Caco-2 (cell line): ENCODE results near the gene MELTF. TPM values are rescaled to one million over a fixed set of nuclear protein-coding genes. Genes with fewer than 3 reads are reported as not detected.

ENCODE experiments used
- BruUV-seq: library from RNA; stranded (reverse); fragments of 400-500 nt; replicated peaks from 2 replicates; lab custom pipeline; 2021; lab: Mats Ljungman, UMichigan
- CTCF ChIA-PET: fragments of 300-600 bp; sonication (Branson Sonifier 250); formaldehyde crosslinking; loops from one replicate; lab custom pipeline; 2022; ENCODE audit warnings: antibody characterized with exemption; lab: Charles Lee
- POLR2A ChIA-PET: fragments of 300-600 bp; sonication (Branson Sonifier 250); formaldehyde crosslinking; loops from one replicate; lab custom pipeline; 2022; ENCODE audit warnings: antibody characterized with exemption; lab: Charles Lee
- DNase-seq, 2 experiments: peaks; one replicate each; pipeline versions ENCODE4 v3.0.0 to v3.0.0-alpha.2; 2020 to 2022
- H3K27me3 ChIP-seq: replicated peaks from 2 replicates; pipeline ENCODE4 v1.6.0; 2011; ENCODE audit warnings: low read length; ENCODE audit not compliant: control insufficient read depth, insufficient read depth
- H3K36me3 ChIP-seq: 2 replicates; pipeline ENCODE4 v1.5.1; 2011; ENCODE audit warnings: low read length; ENCODE audit not compliant: control insufficient read depth, insufficient read depth
- H3K4me1 ChIP-seq: fragments of 250-450 bp; sonication (Bioruptor Pico); 2 replicates; pipeline ENCODE4 v1.5.1; 2020; ENCODE audit warnings: mild to moderate bottlenecking
- H3K4me3 ChIP-seq: 2 replicates; pipeline ENCODE4 v1.5.1; 2011; ENCODE audit warnings: low read depth, mild to moderate bottlenecking, control low read depth, low read length
- H3K9me3 ChIP-seq: fragments of 250-450 bp; sonication (Bioruptor Pico); 2 replicates; pipeline ENCODE4 v1.5.1; 2020; ENCODE audit warnings: mild to moderate bottlenecking, moderate library complexity
- H3K27ac Mint-ChIP-seq: one replicate; pipeline ENCODE4 v1.8.0; 2022; ENCODE audit warnings: mixed read lengths; ENCODE audit not compliant: unreplicated experiment
- H3K27me3 Mint-ChIP-seq: one replicate; pipeline ENCODE4 v1.8.0; 2022; ENCODE audit warnings: mixed read lengths; ENCODE audit not compliant: insufficient read depth, unreplicated experiment
- H3K36me3 Mint-ChIP-seq: one replicate; pipeline ENCODE4 v1.8.0; 2022; ENCODE audit warnings: mild to moderate bottlenecking, mixed read lengths; ENCODE audit not compliant: insufficient read depth, unreplicated experiment
- H3K4me1 Mint-ChIP-seq: one replicate; pipeline ENCODE4 v1.8.0; 2022; ENCODE audit warnings: low read depth, mixed read lengths; ENCODE audit not compliant: unreplicated experiment
- H3K4me3 Mint-ChIP-seq: one replicate; pipeline ENCODE4 v1.8.0; 2022; ENCODE audit warnings: mild to moderate bottlenecking, moderate library complexity, mixed read lengths; ENCODE audit not compliant: unreplicated experiment
- H3K9me3 Mint-ChIP-seq: one replicate; pipeline ENCODE4 v1.8.0; 2022; ENCODE audit warnings: mixed read lengths; ENCODE audit not compliant: unreplicated experiment
- intact Hi-C: fragments of 100-400 bp; cut with micrococcal nuclease; formaldehyde crosslinking; loops from one replicate; pipeline ENCODE4 v1.10.0; 2022; ENCODE audit not compliant: unreplicated experiment
- total RNA-seq: library from RNA; stranded (reverse); gene quantifications from 2 replicates; pipeline ENCODE4 v1.2.3, GENCODE V29; 2022
- TF ChIP-seq, protein P1 (sequence below), 2 experiments: fragments of 200-600 bp in 1 of 2; IDR thresholded peaks; 1 replicate in 1 of 2; 2 replicates in 1 of 2; pipeline versions ENCODE4 v1.5.1 to v1.8.0; 2011 to 2022; ENCODE audit warnings: antibody characterized with exemption in 1 of 2, control low read depth in 1 of 2, inconsistent platforms in 1 of 2, low read depth in 1 of 2, low read length in 1 of 2, mild to moderate bottlenecking in 1 of 2, moderate library complexity in 1 of 2; ENCODE audit not compliant: insufficient read depth in 1 of 2, severe bottlenecking in 1 of 2, unreplicated experiment in 1 of 2

The MELTF gene
- total RNA-seq, 1 experiment from 2014 or later: 29.3 TPM

DNA sequence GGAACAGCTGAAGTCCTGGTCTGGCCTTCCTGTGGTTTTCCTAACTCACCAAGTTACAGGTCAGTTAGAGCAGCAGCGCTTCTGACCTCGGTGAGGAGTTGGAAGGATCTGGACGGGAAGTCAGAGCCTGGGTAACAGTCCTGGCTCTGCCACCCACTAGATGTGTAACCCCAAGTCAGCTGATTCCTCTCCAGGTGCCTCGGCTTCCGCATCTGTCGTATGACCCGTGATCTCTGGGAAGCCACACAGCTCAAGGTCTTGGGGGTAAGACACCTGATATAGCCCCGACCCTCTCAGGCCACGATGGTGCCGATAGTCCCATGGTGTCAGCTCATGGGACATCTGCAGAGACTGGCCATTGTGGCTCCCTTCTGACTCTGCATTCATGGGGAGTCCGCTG, 52.7 kb downstream of the MELTF start:
- Mint-ChIP-seq H3K4me1 (no peaks in the 10 kb centered on the region), H3K4me3 (no peak overlapping the region), H3K27me3 (no peaks in the 10 kb centered on the region), H3K9me3 (no peaks in the 10 kb centered on the region), H3K27ac (no peak overlapping the region), H3K36me3 (no peaks in the 10 kb centered on the region)
- no peak for DNase-seq
- no peaks in the 10 kb centered on the region for H3K36me3 ChIP-seq
- TF ChIP-seq, protein P1, sequence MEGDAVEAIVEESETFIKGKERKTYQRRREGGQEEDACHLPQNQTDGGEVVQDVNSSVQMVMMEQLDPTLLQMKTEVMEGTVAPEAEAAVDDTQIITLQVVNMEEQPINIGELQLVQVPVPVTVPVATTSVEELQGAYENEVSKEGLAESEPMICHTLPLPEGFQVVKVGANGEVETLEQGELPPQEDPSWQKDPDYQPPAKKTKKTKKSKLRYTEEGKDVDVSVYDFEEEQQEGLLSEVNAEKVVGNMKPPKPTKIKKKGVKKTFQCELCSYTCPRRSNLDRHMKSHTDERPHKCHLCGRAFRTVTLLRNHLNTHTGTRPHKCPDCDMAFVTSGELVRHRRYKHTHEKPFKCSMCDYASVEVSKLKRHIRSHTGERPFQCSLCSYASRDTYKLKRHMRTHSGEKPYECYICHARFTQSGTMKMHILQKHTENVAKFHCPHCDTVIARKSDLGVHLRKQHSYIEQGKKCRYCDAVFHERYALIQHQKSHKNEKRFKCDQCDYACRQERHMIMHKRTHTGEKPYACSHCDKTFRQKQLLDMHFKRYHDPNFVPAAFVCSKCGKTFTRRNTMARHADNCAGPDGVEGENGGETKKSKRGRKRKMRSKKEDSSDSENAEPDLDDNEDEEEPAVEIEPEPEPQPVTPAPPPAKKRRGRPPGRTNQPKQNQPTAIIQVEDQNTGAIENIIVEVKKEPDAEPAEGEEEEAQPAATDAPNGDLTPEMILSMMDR (IDR thresholded peaks at IDR 0.05; ENCODE audit: insufficient read depth in 1 of 2, low read depth in 1 of 2, low read length in 1 of 2, severe bottlenecking in 1 of 2, unreplicated experiment in 1 of 2): no peak
- H3K9me3 ChIP-seq: 0 out of 2 replicates have a peak, but pooled peaks cover 7% of the 10 kb centered on the region
- H3K27me3 ChIP-seq: no peaks in the 10 kb centered on the region
- no peak overlapping the region for H3K4me3 ChIP-seq
- ChIA-PET CTCF (no interaction called here), POLR2A (no interaction called here)
- no TSS peak for BruUV-seq
- peaks cover 5% of the 10 kb centered on the region; the same call in 1 of the 2 replicates for H3K4me1 ChIP-seq
- intact Hi-C loops: no loop called here

DNA sequence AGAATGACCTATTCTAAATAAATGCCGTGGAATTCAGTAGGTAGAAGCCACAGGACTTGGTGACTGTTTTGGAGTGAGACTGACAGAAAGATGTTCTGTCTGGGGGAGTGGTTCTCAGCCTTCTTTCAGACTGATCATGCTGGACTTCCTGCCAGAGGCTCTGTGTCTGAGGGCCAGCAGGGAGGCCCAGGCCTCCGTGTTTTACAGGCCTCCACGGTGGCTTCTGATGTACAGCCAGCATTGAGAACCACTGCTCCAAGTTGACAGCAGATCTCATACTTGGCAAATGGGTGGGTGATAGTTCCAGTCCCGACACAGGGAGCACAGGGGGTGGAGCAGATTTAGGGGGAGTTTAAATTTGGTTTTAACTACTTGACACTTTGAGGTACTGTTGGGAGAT, 54.3 kb downstream of the MELTF start:
- Histone ChIP-seq H3K27me3 (no peaks in the 10 kb centered on the region), H3K36me3 (no peaks in the 10 kb centered on the region), H3K4me1 (peaks cover 12% of the 10 kb centered on the region; the same call in 1 of the 2 replicates), H3K9me3 (peaks cover 3% of the 10 kb centered on the region; the same call in 1 of the 2 replicates), H3K4me3 (no peak overlapping the region)
- TF ChIP-seq, protein P1 (IDR thresholded peaks at IDR 0.05; ENCODE audit: insufficient read depth in 1 of 2, low read depth in 1 of 2, low read length in 1 of 2, severe bottlenecking in 1 of 2, unreplicated experiment in 1 of 2): no peak
- Mint-ChIP-seq H3K4me1 (peaks cover 8% of the 10 kb centered on the region), H3K9me3 (no peaks in the 10 kb centered on the region), H3K27me3 (no peaks in the 10 kb centered on the region), H3K36me3 (peaks cover 6% of the 10 kb centered on the region), H3K27ac (no peak overlapping the region), H3K4me3 (no peak overlapping the region)
- ChIA-PET POLR2A (no interaction called here), CTCF (interaction anchor here (0.6 kb wide), 1 partner anchor 26 kb away, joined by 9 read pairs; no protein-coding TSS in a partner anchor)
- intact Hi-C loops: no loop called here
- no TSS peak for BruUV-seq
- no peak for DNase-seq

DNA sequence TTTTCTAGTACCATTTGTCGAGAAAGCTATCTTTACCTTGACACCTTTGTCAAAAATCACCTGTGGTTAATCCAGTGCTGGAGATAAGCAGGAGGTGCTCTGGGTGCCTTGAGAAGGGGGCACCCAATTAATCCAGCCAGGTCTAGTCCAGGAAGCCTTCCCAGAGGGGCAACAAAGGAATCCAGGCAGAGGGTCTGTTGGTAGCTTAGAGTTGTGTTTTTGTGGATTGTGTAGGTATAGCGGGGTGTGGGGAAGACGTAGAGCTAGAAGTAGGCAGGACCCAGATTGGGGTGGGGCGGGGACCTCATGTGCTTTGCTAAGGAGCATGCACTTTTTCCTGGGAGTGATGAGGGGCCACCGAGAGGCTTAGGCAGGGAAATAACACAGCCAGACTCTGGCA, 55.0 kb downstream of the MELTF start:
- TF ChIP-seq, protein P1 (IDR thresholded peaks at IDR 0.05; ENCODE audit: insufficient read depth in 1 of 2, low read depth in 1 of 2, low read length in 1 of 2, severe bottlenecking in 1 of 2, unreplicated experiment in 1 of 2): no peak
- Histone ChIP-seq H3K4me1 (peaks cover 13% of the 10 kb centered on the region; the same call in 1 of the 2 replicates), H3K36me3 (no peaks in the 10 kb centered on the region), H3K27me3 (no peaks in the 10 kb centered on the region), H3K9me3 (peaks cover 3% of the 10 kb centered on the region; the same call in 1 of the 2 replicates), H3K4me3 (no peak overlapping the region)
- intact Hi-C loops: no loop called here
- H3K27me3 Mint-ChIP-seq: no peaks in the 10 kb centered on the region
- no peak for DNase-seq
- BruUV-seq: no TSS peak
- no peak overlapping the region for H3K27ac Mint-ChIP-seq
- H3K9me3 Mint-ChIP-seq: no peaks in the 10 kb centered on the region
- H3K36me3 Mint-ChIP-seq: peaks cover 6% of the 10 kb centered on the region
- peaks cover 11% of the 10 kb centered on the region for H3K4me1 Mint-ChIP-seq
- ChIA-PET CTCF (interaction anchor here (0.6 kb wide), 1 partner anchor 26 kb away, joined by 9 read pairs; no protein-coding TSS in a partner anchor), POLR2A (no interaction called here)
- no peak overlapping the region for H3K4me3 Mint-ChIP-seq
